Mesendoderm (in vitro differentiated cells): ENCODE data around the gene SLC6A5.

ENCODE experiments used
- DNase-seq: peaks from one replicate; pipeline ENCODE4 v3.0.0; 2013
- H2AK5ac ChIP-seq: 2 replicates; pipeline ENCODE4 v1.6.1; 2013; ENCODE audit warnings: low read length, inconsistent platforms
- H2BK120ac ChIP-seq: 2 replicates; pipeline ENCODE4 v1.6.1; 2013; ENCODE audit warnings: low read depth, mild to moderate bottlenecking, low read length, moderate library complexity, mixed read lengths
- H2BK15ac ChIP-seq: replicated peaks from 2 replicates; pipeline ENCODE4 v1.6.1; 2013; ENCODE audit warnings: low read depth, mild to moderate bottlenecking, moderate library complexity
- H2BK5ac ChIP-seq: 2 replicates; pipeline ENCODE4 v1.6.1; 2013; ENCODE audit warnings: low read length, inconsistent platforms
- H3K18ac ChIP-seq: 2 replicates; pipeline ENCODE4 v1.6.1; 2013; ENCODE audit warnings: mild to moderate bottlenecking, low read length, mixed read lengths
- H3K23ac ChIP-seq: one replicate; pipeline ENCODE4 v1.6.1; 2013; ENCODE audit warnings: low read length
- H3K27ac ChIP-seq: 2 replicates; pipeline ENCODE4 v1.5.1; 2013; ENCODE audit warnings: low read depth, mild to moderate bottlenecking, inconsistent platforms, low read length, moderate library complexity
- H3K27me3 ChIP-seq: 2 replicates; pipeline ENCODE4 v1.6.1; 2013; ENCODE audit warnings: low read length, control low read depth, mild to moderate bottlenecking, inconsistent platforms; ENCODE audit not compliant: insufficient read depth, poor library complexity
- H3K36me3 ChIP-seq: 2 replicates; pipeline ENCODE4 v1.6.1; 2013; ENCODE audit warnings: low read length, inconsistent platforms; ENCODE audit not compliant: control insufficient read depth, insufficient read depth
- H3K4ac ChIP-seq: one replicate; pipeline ENCODE4 v1.6.1; 2013; ENCODE audit warnings: low read depth, mild to moderate bottlenecking, low read length, moderate library complexity
- H3K4me1 ChIP-seq: 2 replicates; pipeline ENCODE4 v1.6.1; 2013; ENCODE audit warnings: low read depth, low read length, inconsistent platforms; ENCODE audit not compliant: control insufficient read depth
- H3K4me2 ChIP-seq: 2 replicates; pipeline ENCODE4 v1.6.1; 2013; ENCODE audit warnings: low read length
- H3K4me3 ChIP-seq: 2 replicates; pipeline ENCODE4 v1.5.1; 2013; ENCODE audit warnings: mild to moderate bottlenecking, low read length
- H3K56ac ChIP-seq: one replicate; pipeline ENCODE4 v1.6.1; 2013; ENCODE audit warnings: low read length
- H3K79me1 ChIP-seq: 2 replicates; pipeline ENCODE4 v1.6.1; 2013; ENCODE audit warnings: low read length, inconsistent platforms
- H3K79me2 ChIP-seq: 2 replicates; pipeline ENCODE4 v1.6.1; 2013; ENCODE audit warnings: mild to moderate bottlenecking, low read length; ENCODE audit not compliant: control insufficient read depth, insufficient read depth
- H3K9ac ChIP-seq: 2 replicates; pipeline ENCODE4 v1.6.1; 2013; ENCODE audit warnings: low read length, inconsistent platforms
- H4K5ac ChIP-seq: one replicate; pipeline ENCODE4 v1.6.1; 2013; ENCODE audit warnings: low read length
- H4K8ac ChIP-seq: one replicate; pipeline ENCODE4 v1.6.1; 2013; ENCODE audit warnings: low read depth, mild to moderate bottlenecking, control low read depth, low read length, moderate library complexity
- WGBS: extraction: QIAGEN DNeasy Blood & Tissue Kit; methylation state at CpG from one replicate; pipeline ENCODE4 v1.1.7; 2013; ENCODE audit warnings: low lambda C conversion rate, missing lambda C conversion rate; ENCODE audit not compliant: insufficient coverage; ENCODE audit errors: extremely low coverage; 5-methylcytosine and 5-hydroxymethylcytosine counted together

SLC6A5 gene

GRCh38 chr11:20597154-20597679 lies 2.2 kb upstream of the SLC6A5 start:
- H3K23ac ChIP-seq = no peak overlapping the region
- H2BK5ac ChIP-seq = no peak overlapping the region
- DNase-seq = no peak
- H3K27me3 ChIP-seq = peaks cover 52% of the 10 kb centered on the region
- H4K5ac ChIP-seq = no peak overlapping the region
- no peak overlapping the region for H2BK120ac ChIP-seq
- H2AK5ac ChIP-seq = no peak overlapping the region
- H3K9ac ChIP-seq = no peak overlapping the region
- H3K4ac ChIP-seq = no peak overlapping the region
- no peak overlapping the region for H2BK15ac ChIP-seq
- H3K4me1 ChIP-seq = no peaks in the 10 kb centered on the region
- H3K79me1 ChIP-seq = no peaks in the 10 kb centered on the region
- H3K18ac ChIP-seq = no peak overlapping the region
- peak overlapping the region; percentile 39 for H3K56ac ChIP-seq
- H3K27ac ChIP-seq = no peak overlapping the region
- H3K79me2 ChIP-seq = no peaks in the 10 kb centered on the region
- H4K8ac ChIP-seq = no peak overlapping the region
- H3K36me3 ChIP-seq = no peaks in the 10 kb centered on the region
- no peak overlapping the region for H3K4me3 ChIP-seq
- WGBS = no CpG with 5 or more reads among the region's 41 CpGs
- peak overlapping the region; percentile 49 for H3K4me2 ChIP-seq

- no peaks in the 10 kb centered on the region for H3K79me2 ChIP-seq
- no peak overlapping the region for H3K4me2 ChIP-seq
- H3K56ac ChIP-seq = no peak overlapping the region
- H2AK5ac ChIP-seq = no peak overlapping the region
- H3K18ac ChIP-seq = no peak overlapping the region
- whole genome bisulfite sequencing = no CpG with 5 or more reads among the region's 48 CpGs
- peaks cover 58% of the 10 kb centered on the region for H3K27me3 ChIP-seq
- no peak for DNase-seq
- H3K4me1 ChIP-seq = no peaks in the 10 kb centered on the region
- no peak overlapping the region for H3K27ac ChIP-seq
- H3K79me1 ChIP-seq = no peaks in the 10 kb centered on the region
- H3K4me3 ChIP-seq = no peak overlapping the region
- no peak overlapping the region for H2BK120ac ChIP-seq
- H3K23ac ChIP-seq = no peak overlapping the region
- no peak overlapping the region for H2BK5ac ChIP-seq
- H3K4ac ChIP-seq = no peak overlapping the region
- no peak overlapping the region for H3K9ac ChIP-seq
- no peak overlapping the region for H2BK15ac ChIP-seq
- no peak overlapping the region for H4K5ac ChIP-seq
- no peaks in the 10 kb centered on the region for H3K36me3 ChIP-seq
- no peak overlapping the region for H4K8ac ChIP-seq
Observed at GRCh38 chr11:20597680-20598484, 1.5 kb upstream of the SLC6A5 start.

- no peak overlapping the region for H3K56ac ChIP-seq
- H3K9ac ChIP-seq = no peak overlapping the region
- no peaks in the 10 kb centered on the region for H3K79me2 ChIP-seq
- no peaks in the 10 kb centered on the region for H3K4me1 ChIP-seq
- H3K27ac ChIP-seq = no peak overlapping the region
- peaks cover 62% of the 10 kb centered on the region for H3K27me3 ChIP-seq
- H3K23ac ChIP-seq = no peak overlapping the region
- no peak overlapping the region for H2BK120ac ChIP-seq
- H3K36me3 ChIP-seq = no peaks in the 10 kb centered on the region
- DNase-seq = no peak
- H3K4me3 ChIP-seq = no peak overlapping the region
- no peak overlapping the region for H3K4me2 ChIP-seq
- no peak overlapping the region for H4K5ac ChIP-seq
- no peak overlapping the region for H2BK15ac ChIP-seq
- no peaks in the 10 kb centered on the region for H3K79me1 ChIP-seq
- H3K18ac ChIP-seq = no peak overlapping the region
- WGBS = no CpG with 5 or more reads among the region's 11 CpGs
- no peak overlapping the region for H3K4ac ChIP-seq
- no peak overlapping the region for H2AK5ac ChIP-seq
- H4K8ac ChIP-seq = no peak overlapping the region
- no peak overlapping the region for H2BK5ac ChIP-seq
Observed at GRCh38 chr11:20598492-20598891, 916 bp upstream of the SLC6A5 start.

DNA sequence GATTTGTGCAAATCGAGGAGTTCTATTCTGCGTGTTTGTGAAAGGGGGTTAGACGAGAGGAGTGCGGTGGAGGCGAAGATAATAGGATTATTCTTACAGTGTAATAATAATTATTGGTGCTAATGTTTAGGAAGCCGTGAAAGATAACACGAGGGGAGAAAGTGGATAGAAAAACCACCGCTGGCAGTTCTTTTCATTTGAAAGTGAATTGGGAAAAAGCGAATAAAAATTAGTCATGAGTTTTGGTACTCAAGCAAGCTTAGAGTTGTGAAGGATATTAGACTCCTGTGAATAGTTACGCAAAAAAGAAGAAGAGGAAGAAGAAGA lies 575 bp downstream of the SLC6A5 start:
- Histone ChIP-seq H3K4ac (no peak overlapping the region), H3K18ac (no peak overlapping the region), H4K8ac (no peak overlapping the region), H2BK120ac (no peak overlapping the region), H4K5ac (no peak overlapping the region), H2BK5ac (no peak overlapping the region), H3K56ac (no peak overlapping the region), H3K4me2 (no peak overlapping the region), H3K4me3 (no peak overlapping the region), H2BK15ac (no peak overlapping the region), H2AK5ac (no peak overlapping the region), H3K23ac (no peak overlapping the region), H3K9ac (no peak overlapping the region), H3K27me3 (peaks cover 60% of the 10 kb centered on the region), H3K27ac (no peak overlapping the region), H3K36me3 (no peaks in the 10 kb centered on the region), H3K79me2 (no peaks in the 10 kb centered on the region), H3K4me1 (no peaks in the 10 kb centered on the region), H3K79me1 (no peaks in the 10 kb centered on the region)
- no peak for DNase-seq
- WGBS = no CpG with 5 or more reads among the region's 10 CpGs

- no peak for DNase-seq
- no peak overlapping the region for H3K27ac ChIP-seq
- no peak overlapping the region for H3K23ac ChIP-seq
- H3K18ac ChIP-seq = no peak overlapping the region
- no CpG with 5 or more reads among the region's 7 CpGs for WGBS
- H3K79me1 ChIP-seq = no peaks in the 10 kb centered on the region
- no peak overlapping the region for H4K5ac ChIP-seq
- peaks cover 60% of the 10 kb centered on the region for H3K27me3 ChIP-seq
- no peak overlapping the region for H3K4me3 ChIP-seq
- H3K56ac ChIP-seq = no peak overlapping the region
- H3K4me2 ChIP-seq = no peak overlapping the region
- H2BK15ac ChIP-seq = no peak overlapping the region
- H2AK5ac ChIP-seq = no peak overlapping the region
- no peak overlapping the region for H2BK120ac ChIP-seq
- no peaks in the 10 kb centered on the region for H3K79me2 ChIP-seq
- no peak overlapping the region for H3K9ac ChIP-seq
- no peaks in the 10 kb centered on the region for H3K36me3 ChIP-seq
- no peak overlapping the region for H3K4ac ChIP-seq
- H3K4me1 ChIP-seq = no peaks in the 10 kb centered on the region
- no peak overlapping the region for H2BK5ac ChIP-seq
- no peak overlapping the region for H4K8ac ChIP-seq
Observed at GRCh38 chr11:20600551-20600950, 1.1 kb downstream of the SLC6A5 start.
